WI38 (cell line): Measurements from ENCODE around the gene CAPN1.

ENCODE experiments used
- H3K4me3 ChIP-seq: 2 replicates; pipeline ENCODE4 v1.5.1; 2011; ENCODE audit warnings: low read depth, mild to moderate bottlenecking, control low read depth, low read length
- TF ChIP-seq, protein P1 (sequence below): IDR thresholded peaks from 2 replicates; pipeline ENCODE4 v1.5.1; 2012; ENCODE audit warnings: low read depth, mild to moderate bottlenecking, control low read depth, low read length

Gene CAPN1

DNA sequence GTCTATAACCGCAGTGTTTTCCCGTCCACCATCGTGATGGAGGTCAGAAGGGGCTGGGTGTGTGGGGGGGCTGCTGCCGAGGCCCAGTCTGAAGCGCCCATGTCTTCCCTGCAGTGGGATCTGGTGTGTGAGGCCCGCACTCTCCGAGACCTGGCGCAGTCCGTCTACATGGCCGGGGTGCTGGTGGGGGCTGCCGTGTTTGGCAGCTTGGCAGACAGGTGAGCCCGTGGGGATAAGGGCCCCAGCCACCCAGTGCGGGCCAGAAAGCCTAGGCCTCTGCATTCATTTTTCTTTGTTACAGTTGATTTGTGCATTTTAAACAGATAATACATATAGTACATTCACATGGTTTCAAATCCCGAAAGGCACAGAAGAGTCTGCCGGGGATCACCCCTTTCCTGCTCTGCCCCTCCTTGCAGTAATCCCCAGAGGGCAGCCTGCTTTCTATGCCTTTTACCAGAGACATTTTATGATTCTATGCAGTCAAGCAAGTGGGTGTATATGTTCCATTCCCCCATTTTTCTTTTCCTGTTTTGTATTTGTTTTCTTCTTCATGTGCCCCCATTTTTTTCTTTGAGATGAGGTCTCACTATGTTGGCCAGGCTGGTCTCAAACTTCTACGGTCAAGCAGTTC, 32.6 kb downstream of the CAPN1 start:
- TF ChIP-seq, protein P1, sequence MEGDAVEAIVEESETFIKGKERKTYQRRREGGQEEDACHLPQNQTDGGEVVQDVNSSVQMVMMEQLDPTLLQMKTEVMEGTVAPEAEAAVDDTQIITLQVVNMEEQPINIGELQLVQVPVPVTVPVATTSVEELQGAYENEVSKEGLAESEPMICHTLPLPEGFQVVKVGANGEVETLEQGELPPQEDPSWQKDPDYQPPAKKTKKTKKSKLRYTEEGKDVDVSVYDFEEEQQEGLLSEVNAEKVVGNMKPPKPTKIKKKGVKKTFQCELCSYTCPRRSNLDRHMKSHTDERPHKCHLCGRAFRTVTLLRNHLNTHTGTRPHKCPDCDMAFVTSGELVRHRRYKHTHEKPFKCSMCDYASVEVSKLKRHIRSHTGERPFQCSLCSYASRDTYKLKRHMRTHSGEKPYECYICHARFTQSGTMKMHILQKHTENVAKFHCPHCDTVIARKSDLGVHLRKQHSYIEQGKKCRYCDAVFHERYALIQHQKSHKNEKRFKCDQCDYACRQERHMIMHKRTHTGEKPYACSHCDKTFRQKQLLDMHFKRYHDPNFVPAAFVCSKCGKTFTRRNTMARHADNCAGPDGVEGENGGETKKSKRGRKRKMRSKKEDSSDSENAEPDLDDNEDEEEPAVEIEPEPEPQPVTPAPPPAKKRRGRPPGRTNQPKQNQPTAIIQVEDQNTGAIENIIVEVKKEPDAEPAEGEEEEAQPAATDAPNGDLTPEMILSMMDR, result no peak
- no peak overlapping the region for H3K4me3 ChIP-seq

DNA sequence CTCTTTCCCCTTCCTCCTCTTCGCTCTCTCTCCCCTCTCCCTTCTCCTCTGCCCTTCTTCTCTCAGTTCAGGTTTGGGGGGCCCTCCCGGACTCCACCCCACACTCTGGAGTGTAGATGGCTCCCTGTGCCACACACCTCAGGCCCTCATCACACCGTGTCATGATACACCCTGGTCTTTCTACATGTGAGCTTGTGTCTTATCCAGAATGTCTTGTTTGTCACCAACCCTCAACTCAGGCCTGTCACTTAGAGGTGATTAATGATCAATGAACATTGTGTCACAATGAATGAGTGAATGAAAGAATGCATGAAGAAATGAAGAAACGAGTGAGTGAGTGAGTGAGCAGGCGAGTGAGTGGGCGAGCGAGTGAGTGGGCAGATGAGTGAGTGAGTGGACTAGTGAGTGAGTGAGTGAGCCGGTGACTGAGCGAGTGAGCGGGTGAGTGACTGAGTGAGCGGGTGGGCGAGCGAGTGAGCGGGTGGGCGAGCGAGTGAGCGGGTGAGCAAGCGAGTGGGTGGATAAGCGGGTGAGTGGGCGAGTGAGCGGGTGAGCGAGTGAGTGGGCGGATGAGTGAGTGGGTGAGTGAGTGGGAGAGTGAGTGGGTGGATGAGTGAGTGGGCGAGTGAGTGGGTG, 33.8 kb downstream of the CAPN1 start:
- TF ChIP-seq, protein P1, result no peak
- no peak overlapping the region for H3K4me3 ChIP-seq

DNA sequence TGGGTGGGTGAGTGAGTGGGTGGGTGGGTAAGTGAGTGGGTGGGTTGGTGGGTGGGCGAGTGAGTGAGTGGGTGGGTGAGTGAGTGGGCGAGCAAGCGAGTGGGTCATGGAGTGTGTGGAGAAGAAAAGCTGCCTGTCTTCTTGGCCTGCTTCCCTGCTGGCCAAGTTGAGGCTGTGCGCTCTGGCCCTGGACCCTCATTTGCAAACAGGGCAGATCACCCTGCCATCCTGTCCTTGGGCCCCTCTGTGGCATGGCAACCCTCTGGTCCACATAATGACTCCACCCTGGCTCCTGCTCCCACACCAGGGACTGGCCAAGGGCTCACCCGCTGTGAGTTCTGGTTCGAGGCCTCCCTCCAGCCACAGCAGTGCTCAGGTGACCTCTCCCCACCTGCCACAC, 35.1 kb downstream of the CAPN1 start:
- no peak overlapping the region for H3K4me3 ChIP-seq
- TF ChIP-seq, protein P1, result no peak

DNA sequence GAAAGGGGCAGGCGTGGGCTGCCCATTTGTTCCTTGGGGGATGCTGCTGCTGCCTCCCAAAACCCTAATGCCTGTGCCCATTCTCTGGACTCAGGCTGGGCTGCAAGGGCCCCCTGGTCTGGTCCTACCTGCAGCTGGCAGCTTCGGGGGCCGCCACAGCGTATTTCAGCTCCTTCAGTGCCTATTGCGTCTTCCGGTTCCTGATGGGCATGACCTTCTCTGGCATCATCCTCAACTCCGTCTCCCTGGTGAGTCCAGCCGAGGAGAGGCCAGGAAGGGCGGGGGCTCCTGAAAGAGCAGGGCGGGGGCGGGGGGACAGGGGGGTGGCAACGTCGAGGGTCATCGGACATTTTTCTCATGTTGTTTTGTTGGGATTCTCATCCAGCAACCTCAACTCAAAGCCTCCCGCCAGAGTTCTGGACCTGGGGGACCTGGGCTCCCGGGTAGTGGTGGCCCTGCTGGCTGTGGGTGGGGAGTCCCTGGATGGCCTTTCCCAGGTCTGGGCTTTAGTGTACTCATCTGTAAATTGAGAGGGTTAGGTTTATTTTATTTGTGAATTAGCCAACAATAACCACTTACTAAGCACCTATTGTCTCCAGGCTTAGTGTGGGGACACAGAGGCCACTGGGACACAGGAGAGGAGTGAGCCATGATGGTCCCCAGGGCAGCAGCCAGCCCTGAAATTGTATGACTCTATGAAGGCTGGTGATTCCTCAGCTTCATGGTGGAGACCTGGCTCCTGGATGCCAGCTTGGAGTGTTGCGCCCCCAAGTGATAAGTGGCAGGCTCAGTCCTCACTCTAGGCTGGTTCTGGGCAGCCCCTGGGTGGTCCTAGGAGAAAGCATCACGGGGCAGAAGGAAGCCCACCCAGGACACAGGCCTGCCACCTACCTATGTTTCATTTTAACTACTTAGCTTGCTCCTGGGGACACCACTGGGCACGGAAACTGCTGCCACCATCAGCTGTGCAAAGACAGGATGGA, 36.0 kb downstream of the CAPN1 start:
- TF ChIP-seq, protein P1, result no peak
- H3K4me3 ChIP-seq, result no peak overlapping the region

DNA sequence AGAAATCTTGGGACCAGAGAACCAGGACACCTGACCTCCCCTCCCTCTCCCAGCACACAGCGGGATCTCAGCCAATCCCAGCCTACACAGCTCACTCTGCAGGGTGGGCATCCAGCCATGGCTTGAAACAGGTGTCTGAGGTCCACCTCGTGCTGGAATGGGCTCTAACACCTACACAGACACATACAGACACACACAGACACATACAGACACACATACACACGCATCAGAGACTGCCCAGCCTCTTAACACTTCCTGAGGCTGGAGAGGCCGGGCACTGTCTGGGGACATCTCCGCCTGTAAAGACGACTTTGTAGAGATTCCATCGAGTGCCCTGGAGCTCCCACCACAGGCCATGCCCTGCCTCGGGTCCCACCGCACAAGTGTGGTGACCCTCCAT, 36.7 kb downstream of the CAPN1 start:
- no peak overlapping the region for H3K4me3 ChIP-seq
- TF ChIP-seq, protein P1, result no peak

DNA sequence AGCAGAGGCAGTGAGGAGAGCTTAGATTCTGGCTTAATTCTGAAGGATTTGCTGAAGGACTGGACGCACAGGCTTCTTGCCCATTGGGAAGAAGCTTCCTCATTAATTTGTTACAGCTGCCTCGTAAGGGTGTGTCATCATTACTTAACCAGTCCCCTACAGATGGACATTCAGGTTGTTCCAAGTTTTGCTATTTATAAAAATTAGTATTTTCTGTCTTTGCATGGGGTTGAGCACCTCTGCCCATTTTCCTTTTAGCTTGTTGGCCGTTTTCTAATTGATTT, 38.1 kb downstream of the CAPN1 start:
- TF ChIP-seq, protein P1, result no peak
- no peak overlapping the region for H3K4me3 ChIP-seq

DNA sequence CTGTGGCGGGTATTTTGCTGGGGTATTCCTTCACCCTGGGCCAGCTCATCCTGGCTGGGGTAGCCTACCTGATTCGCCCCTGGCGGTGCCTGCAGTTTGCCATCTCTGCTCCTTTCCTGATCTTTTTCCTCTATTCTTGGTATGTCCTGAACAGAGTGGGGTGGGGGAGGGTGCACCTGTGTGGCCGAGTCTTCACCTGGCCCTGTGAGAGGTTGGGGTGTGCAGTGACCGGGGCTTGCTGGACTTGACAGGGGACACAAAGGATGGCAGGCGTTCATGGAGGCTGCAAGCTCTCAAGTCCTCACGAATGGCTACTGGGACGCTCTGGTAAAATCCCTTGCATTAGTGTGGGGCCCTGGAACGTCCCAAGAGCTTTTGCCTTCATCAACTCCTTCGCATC, 39.3 kb downstream of the CAPN1 start:
- TF ChIP-seq, protein P1, result no peak
- H3K4me3 ChIP-seq, result no peak overlapping the region
